SJCRH30 (cell line): ENCODE results near the gene MAIP1. TPM values are rescaled to one million over a fixed set of nuclear protein-coding genes. Genes with fewer than 3 reads are reported as not detected.

Experiments used
- DNase-seq, 2 experiments: peaks; one replicate each; pipeline ENCODE4 v3.0.0-alpha.2; 2015 to 2020
- H3K27ac ChIP-seq: fragments of 250-450 bp; sonication (Bioruptor Pico); 2 replicates; pipeline ENCODE4 v1.5.1; 2020; ENCODE audit warnings: mild to moderate bottlenecking, moderate library complexity
- H3K27me3 ChIP-seq: fragments of 250-450 bp; sonication (Bioruptor Pico); 2 replicates; pipeline ENCODE4 v1.5.1; 2020; ENCODE audit warnings: mild to moderate bottlenecking, moderate library complexity
- H3K36me3 ChIP-seq: fragments of 250-450 bp; sonication (Bioruptor Pico); 2 replicates; pipeline ENCODE4 v1.5.1; 2020; ENCODE audit warnings: mild to moderate bottlenecking, moderate library complexity
- H3K4me1 ChIP-seq: fragments of 250-450 bp; sonication (Bioruptor Pico); 2 replicates; pipeline ENCODE4 v1.5.1; 2020; ENCODE audit warnings: mild to moderate bottlenecking, moderate library complexity
- H3K4me3 ChIP-seq: fragments of 250-450 bp; sonication (Bioruptor Pico); 2 replicates; pipeline ENCODE4 v1.5.1; 2020; ENCODE audit warnings: mild to moderate bottlenecking, moderate library complexity
- H3K9me3 ChIP-seq: fragments of 250-450 bp; sonication (Bioruptor Pico); replicated peaks from 2 replicates; pipeline ENCODE4 v1.5.1; 2020; ENCODE audit warnings: mild to moderate bottlenecking, moderate library complexity
- total RNA-seq: library from RNA; depleted of rRNA; stranded (reverse); fragments of >200 nt; shearing (Covaris generic); gene quantifications from 2 replicates; pipeline ENCODE4 v1.2.3, GENCODE V29; 2014; rRNA removed

The MAIP1 gene
- total RNA-seq, 1 experiment from 2014 or later, result 31.1 TPM

GRCh38 chr2:199989822-199990221, 34.4 kb downstream of the MAIP1 start:
- DNase-seq, result no peak
- H3K4me1 ChIP-seq, result peaks cover 71% of the 10 kb centered on the region
- no peaks in the 10 kb centered on the region for H3K9me3 ChIP-seq
- no peaks in the 10 kb centered on the region for H3K27me3 ChIP-seq
- H3K4me3 ChIP-seq, result no peak overlapping the region
- no peaks in the 10 kb centered on the region for H3K36me3 ChIP-seq
- H3K27ac ChIP-seq, result peak overlapping the region; percentile 91

GRCh38 chr2:199991691-199992090, 36.3 kb downstream of the MAIP1 start:
- Histone ChIP-seq H3K27me3 (no peaks in the 10 kb centered on the region), H3K27ac (no peak overlapping the region), H3K4me3 (no peak overlapping the region), H3K9me3 (no peaks in the 10 kb centered on the region), H3K4me1 (peaks cover 55% of the 10 kb centered on the region), H3K36me3 (no peaks in the 10 kb centered on the region)
- peak in 1 of 2 experiments; percentile 54 for DNase-seq

- Histone ChIP-seq H3K9me3 (no peaks in the 10 kb centered on the region), H3K4me1 (peaks cover 49% of the 10 kb centered on the region), H3K27ac (no peak overlapping the region), H3K4me3 (no peak overlapping the region), H3K36me3 (no peaks in the 10 kb centered on the region), H3K27me3 (no peaks in the 10 kb centered on the region)
- DNase-seq, result no peak
Measured at GRCh38 chr2:199992296-199992695, 36.9 kb downstream of the MAIP1 start.

- Histone ChIP-seq H3K4me1 (peaks cover 32% of the 10 kb centered on the region), H3K9me3 (no peaks in the 10 kb centered on the region), H3K36me3 (no peaks in the 10 kb centered on the region), H3K27ac (no peak overlapping the region), H3K27me3 (no peaks in the 10 kb centered on the region), H3K4me3 (no peak overlapping the region)
- no peak for DNase-seq
Measured at GRCh38 chr2:199994371-199994770, 39.0 kb downstream of the MAIP1 start.

- no peaks in the 10 kb centered on the region for H3K36me3 ChIP-seq
- H3K9me3 ChIP-seq, result no peaks in the 10 kb centered on the region
- H3K4me3 ChIP-seq, result no peak overlapping the region
- H3K4me1 ChIP-seq, result peaks cover 27% of the 10 kb centered on the region
- H3K27ac ChIP-seq, result no peak overlapping the region
- H3K27me3 ChIP-seq, result no peaks in the 10 kb centered on the region
- DNase-seq, result no peak
Measured at GRCh38 chr2:199994896-199995295, 39.5 kb downstream of the MAIP1 start.

DNA sequence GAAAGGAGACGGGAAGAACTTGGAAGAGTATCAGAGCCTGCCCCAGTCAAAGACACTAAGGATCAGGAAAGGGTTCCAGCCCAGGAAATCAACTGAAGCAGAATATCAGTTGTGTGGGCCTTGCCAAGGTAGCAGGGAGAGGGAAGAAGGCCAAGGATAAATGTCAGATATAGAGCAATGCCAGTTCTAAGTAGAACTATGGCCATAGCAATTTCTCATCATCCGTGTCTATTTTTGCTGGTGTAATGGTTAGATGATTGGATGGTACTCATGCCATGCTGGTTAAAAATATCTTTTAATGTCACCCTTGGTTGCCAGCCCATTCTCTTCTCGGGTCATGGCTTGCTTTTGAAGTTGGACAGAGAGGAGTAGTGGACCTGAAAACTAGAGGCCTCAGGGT, 41.9 kb downstream of the MAIP1 start:
- Histone ChIP-seq H3K27ac (no peak overlapping the region), H3K9me3 (no peaks in the 10 kb centered on the region), H3K36me3 (no peaks in the 10 kb centered on the region), H3K4me3 (no peak overlapping the region), H3K27me3 (no peaks in the 10 kb centered on the region), H3K4me1 (peaks cover 17% of the 10 kb centered on the region)
- DNase-seq, result no peak

DNA sequence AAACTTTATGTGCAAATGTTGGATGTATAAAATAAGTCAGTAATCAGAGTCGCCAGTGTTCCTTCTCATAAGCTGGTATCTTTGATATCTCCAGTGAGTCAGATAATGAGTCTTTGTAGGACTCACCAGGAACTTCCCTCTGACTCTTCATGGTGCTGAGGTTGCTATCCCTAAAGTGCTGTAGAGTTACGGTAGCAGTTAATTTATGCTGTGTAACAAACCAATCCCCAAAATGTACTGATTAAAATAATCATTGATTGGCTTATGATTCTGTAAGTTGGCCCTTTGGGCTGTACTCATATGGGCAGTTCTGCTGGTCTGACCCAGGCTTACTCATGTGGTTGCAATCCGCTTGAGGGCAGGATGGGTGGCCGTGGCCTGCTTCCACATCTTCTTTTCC, 43.8 kb downstream of the MAIP1 start:
- Histone ChIP-seq H3K4me3 (no peak overlapping the region), H3K9me3 (no peaks in the 10 kb centered on the region), H3K4me1 (peaks cover 7% of the 10 kb centered on the region), H3K27me3 (no peaks in the 10 kb centered on the region), H3K27ac (no peak overlapping the region), H3K36me3 (no peaks in the 10 kb centered on the region)
- no peak for DNase-seq

- Histone ChIP-seq H3K4me3 (no peak overlapping the region), H3K27ac (no peak overlapping the region), H3K9me3 (no peaks in the 10 kb centered on the region; the same call in 1 of the 2 replicates), H3K4me1 (peaks cover 6% of the 10 kb centered on the region), H3K27me3 (no peaks in the 10 kb centered on the region), H3K36me3 (no peaks in the 10 kb centered on the region)
- DNase-seq, result no peak
Measured at GRCh38 chr2:200000444-200001163, 45.2 kb downstream of the MAIP1 start.

DNA sequence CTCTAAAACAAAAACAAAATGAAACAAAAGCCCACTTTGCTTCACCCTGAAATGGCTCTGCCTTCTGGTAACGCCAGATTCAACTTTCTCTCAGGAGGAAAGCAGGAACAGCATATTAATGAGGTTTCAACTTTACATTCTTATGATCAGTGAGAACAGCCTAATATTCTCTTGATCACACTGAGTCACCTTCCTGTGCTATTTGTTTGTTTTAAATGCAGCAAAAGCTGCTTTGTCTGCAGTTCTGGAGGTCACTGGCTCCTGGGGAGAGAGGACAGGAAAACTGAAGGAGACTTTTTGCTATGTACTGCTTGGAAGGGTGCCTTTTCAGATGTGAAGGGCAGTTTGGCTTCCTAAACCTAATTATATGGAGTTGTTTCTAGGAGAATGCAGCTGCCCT, 48.1 kb downstream of the MAIP1 start:
- Histone ChIP-seq H3K4me1 (peaks cover 6% of the 10 kb centered on the region), H3K9me3 (no peaks in the 10 kb centered on the region; the same call in 1 of the 2 replicates), H3K27me3 (no peaks in the 10 kb centered on the region), H3K36me3 (no peaks in the 10 kb centered on the region), H3K27ac (no peak overlapping the region), H3K4me3 (no peak overlapping the region)
- no peak for DNase-seq

DNA sequence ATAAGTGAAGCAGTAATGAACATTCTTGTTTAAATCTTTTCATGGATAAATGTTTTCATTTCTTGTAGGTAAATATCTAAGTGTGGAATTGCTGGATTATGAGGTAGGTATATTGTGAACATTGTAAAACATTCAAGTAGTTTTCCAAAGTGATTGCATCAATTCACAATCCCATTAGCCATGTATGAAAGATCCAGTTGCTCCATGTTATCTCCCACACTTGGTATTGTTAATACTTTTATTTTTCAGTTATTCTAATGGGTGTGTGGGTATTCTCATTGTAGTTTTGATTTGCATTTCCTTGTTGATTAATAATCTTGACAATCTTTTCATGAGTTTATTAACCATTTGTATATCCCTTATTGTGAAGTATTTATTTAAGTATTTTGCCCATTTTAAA, 50.3 kb downstream of the MAIP1 start:
- H3K27ac ChIP-seq, result no peak overlapping the region
- H3K9me3 ChIP-seq, result no peaks in the 10 kb centered on the region; the same call in 1 of the 2 replicates
- H3K27me3 ChIP-seq, result no peaks in the 10 kb centered on the region
- H3K4me3 ChIP-seq, result no peak overlapping the region
- H3K4me1 ChIP-seq, result peaks cover 6% of the 10 kb centered on the region
- no peaks in the 10 kb centered on the region for H3K36me3 ChIP-seq
- DNase-seq, result no peak

- Histone ChIP-seq H3K27me3 (no peaks in the 10 kb centered on the region), H3K9me3 (peaks cover 3% of the 10 kb centered on the region; the same call in 1 of the 2 replicates)
- no peak for DNase-seq
Measured at GRCh38 chr2:200007306-200007705, 51.9 kb downstream of the MAIP1 start.

GRCh38 chr2:200012401-200012800, 57.0 kb downstream of the MAIP1 start:
- no peak overlapping the region for H3K4me3 ChIP-seq
- H3K9me3 ChIP-seq, result peaks cover 13% of the 10 kb centered on the region; the same call in 1 of the 2 replicates
- H3K27me3 ChIP-seq, result no peaks in the 10 kb centered on the region
- peaks cover 4% of the 10 kb centered on the region; the same call in 1 of the 2 replicates for H3K4me1 ChIP-seq
- H3K27ac ChIP-seq, result no peak overlapping the region
- no peaks in the 10 kb centered on the region for H3K36me3 ChIP-seq
- no peak for DNase-seq

More at GRCh38 chr2:200007306-200007705, 51.9 kb downstream of the MAIP1 start:
- Histone ChIP-seq H3K4me3 (no peak overlapping the region), H3K27ac (no peak overlapping the region), H3K36me3 (no peaks in the 10 kb centered on the region), H3K4me1 (peaks cover 8% of the 10 kb centered on the region)

Other genes with a start within 250 kb of the MAIP1 start
- 1.5 and 2.6 TPM in 2 replicates for gene FTCDNL1, start 104.4 kb upstream of the MAIP1 start, total RNA-seq
- gene C2orf69, start 44.3 kb upstream of the MAIP1 start, total RNA-seq, result 19.4 and 20.7 TPM in 2 replicates
- gene TYW5, start 91 bp upstream of the MAIP1 start, total RNA-seq, result 9.8 and 11.8 TPM in 2 replicates